ENCODE results near the gene TMEM244. TPM values are rescaled to one million over a fixed set of nuclear protein-coding genes. Genes with fewer than 3 reads are reported as not detected.

TMEM244 gene
- total and polyA plus RNA-seq, 2 of the 13 experiments (the other 11 are each of a cell fraction or from before 2014, with no cell fraction given) = not detected

- no peaks in the 10 kb centered on the region for H3K4me1 ChIP-seq (ENCODE audit: insufficient read depth, low read length)
- no peak for FAIRE-seq
- ChIA-PET POLR2A (no interaction called here), CTCF (ENCODE audit: low intra/inter-chr PET ratio, low total read pairs) (no interaction called here)
- ATAC-seq = no peak
- H3K4me2 ChIP-seq (ENCODE audit: low read depth, low read length) = no peak overlapping the region
- H2AFZ ChIP-seq (ENCODE audit: low read length) = no peak overlapping the region
- H3K9ac ChIP-seq (ENCODE audit: insufficient read depth, low read depth, low read length) = no peak overlapping the region
- 10% methylated on average over 2 of the region's 2 CpGs for WGBS (ENCODE audit: low lambda C conversion rate)
- BruUV-seq (replicated peaks) = no TSS peak
- H3K4me3 ChIP-seq (replicated peaks in 1 of 3; ENCODE audit: insufficient read depth in 1 of 3, low read depth in 2 of 3, low read length in 3 of 3) = no peak overlapping the region
- no peaks in the 10 kb centered on the region for H3K27me3 ChIP-seq (ENCODE audit: control insufficient read depth in 1 of 2, insufficient read depth in 2 of 2, low read length in 2 of 2)
- in situ Hi-C loops (cut with HindIII; ENCODE audit: extremely low pct_ligation_motif_present, low pct_unique_long_range_greater_than_20kb) = no loop called here
- no peaks in the 10 kb centered on the region for H4K20me1 ChIP-seq (ENCODE audit: insufficient read depth, low read length)
- TF ChIP-seq KDM4B (CRISPR knock-in tag; IDR thresholded peaks at IDR 0.05) (no peak), KMT2B (CRISPR knock-in tag; IDR thresholded peaks at IDR 0.05) (no peak), ZNF792 (CRISPR knock-in tag; IDR thresholded peaks at IDR 0.05) (no peak), HOXA7 (CRISPR knock-in tag; IDR thresholded peaks at IDR 0.05) (no peak), TOPORS (CRISPR knock-in tag; IDR thresholded peaks at IDR 0.05) (no peak), FOXP4 (CRISPR knock-in tag; IDR thresholded peaks at IDR 0.05) (no peak), ZNF790 (CRISPR knock-in tag; IDR thresholded peaks at IDR 0.05; ENCODE audit: borderline replicate concordance) (no peak), ZNF136 (CRISPR knock-in tag; IDR thresholded peaks at IDR 0.05; ENCODE audit: low read depth) (no peak), ZNF558 (CRISPR knock-in tag; IDR thresholded peaks at IDR 0.05; ENCODE audit: borderline replicate concordance) (no peak), MYNN (CRISPR knock-in tag; IDR thresholded peaks at IDR 0.05; ENCODE audit: low read depth) (no peak), ZNF747 (CRISPR knock-in tag; IDR thresholded peaks at IDR 0.05; ENCODE audit: borderline replicate concordance) (no peak), ZNF737 (CRISPR knock-in tag; IDR thresholded peaks at IDR 0.05; ENCODE audit: borderline replicate concordance) (no peak), AHDC1 (CRISPR knock-in tag; IDR thresholded peaks at IDR 0.05; ENCODE audit: borderline replicate concordance) (no peak), SAP130 (CRISPR knock-in tag; IDR thresholded peaks at IDR 0.05; ENCODE audit: low read depth) (no peak), SP2 (CRISPR knock-in tag; IDR thresholded peaks at IDR 0.05) (no peak), GLI4 (CRISPR knock-in tag; IDR thresholded peaks at IDR 0.05; ENCODE audit: borderline replicate concordance) (no peak), TBX3 (IDR thresholded peaks at IDR 0.05; ENCODE audit: borderline replicate concordance) (no peak)
- intact Hi-C loops (cut with micrococcal nuclease; ENCODE audit: unreplicated experiment) = no loop called here
- no peak for DNase-seq (ENCODE audit: low spot score)
- H3K79me2 ChIP-seq (ENCODE audit: insufficient read depth, low read length) = no peaks in the 10 kb centered on the region
- H3K9me3 ChIP-seq (ENCODE audit: low read length) = no peaks in the 10 kb centered on the region
- no peaks in the 10 kb centered on the region for H3K36me3 ChIP-seq (replicated peaks in 1 of 2; ENCODE audit: control insufficient read depth in 1 of 2, insufficient read depth in 2 of 2, low read length in 2 of 2)
- H3K27ac ChIP-seq (ENCODE audit: extremely low read length, insufficient read depth, low read length) = no peak overlapping the region
These were observed 48.9 kb downstream of the TMEM244 start for GRCh38 chr6:129812145-129812777.
